Activated CD8-positive, alpha-beta T cell treated with anti-CD3 and anti-CD28 coated beads, Interleukin-2, amount 10 ng/mL, durations not matched to agents 7 days and 5 days (primary cell): ENCODE measurements around the gene PRRG1. TPM values are rescaled to one million over a fixed set of nuclear protein-coding genes. Genes with fewer than 3 reads are reported as not detected.
"Not testable (repeated sequence)": the region's sequence is repeated elsewhere in the genome, so short reads cannot be mapped to it uniquely, and the experiment has no call there.

Source experiments
- ATAC-seq: fragments of 150-1000 bp; cut with Tn5 transposase; one replicate; pipeline ENCODE4 v1.10.0; 2021; ENCODE audit warnings: moderate library complexity
- CTCF ChIA-PET: fragments of 350-600 bp; sonication (Branson Sonifier 250); formaldehyde crosslinking; loops from one replicate; lab custom pipeline; 2021; ENCODE audit warnings: antibody characterized with exemption; lab: Charles Lee
- POLR2A ChIA-PET: fragments of 350-600 bp; sonication (Branson Sonifier 250); formaldehyde crosslinking; loops from one replicate; lab custom pipeline; 2021; ENCODE audit warnings: antibody characterized with exemption; lab: Charles Lee
- DNase-seq: peaks from one replicate; pipeline ENCODE4 v3.0.0-alpha.2; 2020
- H3K27ac Mint-ChIP-seq: one replicate; pipeline ENCODE4 v1.8.0; 2021; ENCODE audit warnings: mild to moderate bottlenecking, mixed read lengths
- H3K27me3 Mint-ChIP-seq: one replicate; pipeline ENCODE4 v1.8.0; 2021; ENCODE audit warnings: low read depth, mixed read lengths
- H3K36me3 Mint-ChIP-seq: one replicate; pipeline ENCODE4 v1.8.0; 2021; ENCODE audit warnings: low read depth, mixed read lengths
- H3K4me1 Mint-ChIP-seq: one replicate; pipeline ENCODE4 v1.8.0; 2021; ENCODE audit warnings: low read depth, mixed read lengths
- H3K4me3 Mint-ChIP-seq: one replicate; pipeline ENCODE4 v1.8.0; 2021; ENCODE audit warnings: mild to moderate bottlenecking, mixed read lengths
- H3K9me3 Mint-ChIP-seq: one replicate; pipeline ENCODE4 v1.8.0; 2022; ENCODE audit warnings: mixed read lengths; ENCODE audit not compliant: insufficient read depth
- total RNA-seq, 2 experiments: library from RNA; stranded (reverse); gene quantifications; one replicate each; pipeline ENCODE4 v1.2.3, GENCODE V29; 2021

PRRG1 gene
- total RNA-seq, 2 experiments from 2014 or later, result not detected

- ChIA-PET CTCF (no interaction called here), POLR2A (no interaction called here)
- Mint-ChIP-seq H3K36me3 (no peaks in the 10 kb centered on the region), H3K27ac (no peak overlapping the region), H3K4me3 (no peak overlapping the region), H3K9me3 (no peaks in the 10 kb centered on the region), H3K27me3 (no peaks in the 10 kb centered on the region), H3K4me1 (no peaks in the 10 kb centered on the region)
- no peak for DNase-seq
- no peak for ATAC-seq
These were observed 31.8 kb downstream of the PRRG1 start for GRCh38 chrX:37380924-37381323.

DNA sequence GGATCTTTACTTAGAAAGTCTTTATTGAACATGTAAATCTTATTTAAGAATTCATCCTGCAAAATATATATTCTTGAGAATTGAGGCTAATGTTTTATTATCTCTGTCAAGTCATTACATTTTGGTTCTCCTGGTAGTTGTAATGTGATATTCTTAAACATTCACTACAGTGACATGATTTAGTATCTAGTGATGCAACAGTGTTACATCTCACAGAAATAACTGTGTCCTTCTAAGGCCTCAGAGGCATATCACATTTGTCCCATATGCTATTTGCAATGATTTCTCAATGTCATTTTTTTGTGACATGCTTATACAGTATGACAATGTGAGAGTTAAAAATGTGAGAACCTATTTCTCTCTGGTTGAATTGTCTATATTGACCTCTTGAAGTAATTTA is 34.1 kb downstream of the PRRG1 start:
- Mint-ChIP-seq H3K36me3 (no peaks in the 10 kb centered on the region), H3K4me1 (no peaks in the 10 kb centered on the region), H3K27ac (no peak overlapping the region), H3K27me3 (no peaks in the 10 kb centered on the region), H3K9me3 (no peaks in the 10 kb centered on the region), H3K4me3 (no peak overlapping the region)
- no peak for ATAC-seq
- no peak for DNase-seq
- POLR2A ChIA-PET, result no interaction called here
- CTCF ChIA-PET, result no interaction called here

- Mint-ChIP-seq H3K4me3 (no peak overlapping the region), H3K9me3 (no peaks in the 10 kb centered on the region), H3K27ac (no peak overlapping the region), H3K36me3 (no peaks in the 10 kb centered on the region), H3K4me1 (no peaks in the 10 kb centered on the region), H3K27me3 (no peaks in the 10 kb centered on the region)
- POLR2A ChIA-PET, result no interaction called here
- CTCF ChIA-PET, result no interaction called here
- ATAC-seq (no peak), DNase-seq (no peak)
These were observed 39.2 kb downstream of the PRRG1 start for GRCh38 chrX:37388413-37388812.

DNA sequence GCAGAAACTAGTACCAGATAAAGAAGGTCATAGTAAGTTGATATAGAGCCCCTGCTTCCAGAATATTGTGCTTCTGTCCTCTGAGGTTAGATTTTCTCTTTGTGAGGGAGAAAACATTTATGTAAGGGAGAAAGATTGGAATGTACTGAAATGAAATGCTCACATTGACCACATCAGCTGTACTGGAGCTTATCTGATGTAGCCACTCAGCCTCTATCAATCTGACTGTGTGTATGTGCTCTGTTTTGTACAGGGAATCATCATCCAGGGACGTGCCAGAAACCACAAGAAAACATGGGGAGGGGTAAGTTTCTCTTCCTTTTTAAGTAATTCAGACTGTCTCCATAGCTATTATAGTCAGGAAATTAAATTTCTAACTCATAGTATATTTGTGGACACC is 56.8 kb downstream of the PRRG1 start:
- Mint-ChIP-seq H3K27me3 (no peaks in the 10 kb centered on the region), H3K4me1 (no peaks in the 10 kb centered on the region), H3K9me3 (no peaks in the 10 kb centered on the region), H3K4me3 (no peak overlapping the region), H3K27ac (no peak overlapping the region), H3K36me3 (no peaks in the 10 kb centered on the region)
- ATAC-seq, result no peak
- ChIA-PET POLR2A (no interaction called here), CTCF (no interaction called here)
- DNase-seq, result no peak

DNA sequence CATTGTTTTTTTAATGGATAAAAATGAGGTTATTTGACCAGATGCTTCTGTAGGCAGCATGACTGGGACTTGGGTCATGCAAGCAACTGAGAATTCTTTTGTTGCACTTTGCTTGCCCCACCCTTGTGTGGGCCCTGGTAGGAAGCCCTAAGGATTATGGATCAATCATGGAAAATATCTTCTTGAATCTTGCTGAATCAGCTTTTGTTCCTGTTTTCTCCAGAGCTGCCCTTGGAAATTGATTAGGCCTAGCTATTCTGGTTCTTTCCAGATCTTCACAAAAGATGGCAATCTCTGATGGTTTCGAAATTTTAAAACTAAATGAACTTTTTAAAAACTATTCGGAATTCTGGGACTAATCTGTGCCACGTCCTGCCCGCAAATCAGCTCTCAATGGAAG is 58.6 kb downstream of the PRRG1 start:
- ATAC-seq (no peak), DNase-seq (no peak)
- Mint-ChIP-seq H3K27ac (no peak overlapping the region), H3K4me1 (no peaks in the 10 kb centered on the region), H3K36me3 (no peaks in the 10 kb centered on the region), H3K27me3 (no peaks in the 10 kb centered on the region), H3K9me3 (no peaks in the 10 kb centered on the region), H3K4me3 (no peak overlapping the region)
- ChIA-PET POLR2A (no interaction called here), CTCF (no interaction called here)

GRCh38 chrX:37409278-37409677 is 60.1 kb downstream of the PRRG1 start:
- Mint-ChIP-seq H3K27ac (no peak overlapping the region), H3K36me3 (no peaks in the 10 kb centered on the region), H3K27me3 (no peaks in the 10 kb centered on the region), H3K9me3 (no peaks in the 10 kb centered on the region), H3K4me1 (no peaks in the 10 kb centered on the region), H3K4me3 (no peak overlapping the region)
- POLR2A ChIA-PET, result no interaction called here
- CTCF ChIA-PET, result no interaction called here
- ATAC-seq, result no peak
- DNase-seq, result no peak

DNA sequence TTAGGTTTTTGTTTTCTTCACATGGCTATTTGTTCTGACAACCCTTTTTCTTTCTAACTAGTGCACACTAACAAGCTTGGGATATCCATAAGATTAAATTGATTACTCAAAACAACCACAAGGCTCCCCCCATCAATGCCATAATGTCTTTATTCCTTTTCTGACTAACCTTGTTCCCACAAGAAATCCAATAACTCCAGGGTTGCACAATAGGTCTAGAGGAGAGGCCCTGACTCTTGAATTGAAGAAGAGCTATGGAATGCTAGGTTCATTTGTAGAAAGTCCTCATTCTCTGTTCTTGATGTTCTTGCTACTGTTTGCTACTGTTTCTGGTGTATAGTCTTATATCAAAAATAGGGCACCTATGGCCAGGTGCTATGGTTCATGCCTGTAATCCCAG is 71.0 kb downstream of the PRRG1 start:
- DNase-seq (no peak), ATAC-seq (no peak)
- H3K36me3 Mint-ChIP-seq, result no peaks in the 10 kb centered on the region
- no peak overlapping the region for H3K4me3 Mint-ChIP-seq
- H3K9me3 Mint-ChIP-seq, result no peaks in the 10 kb centered on the region
- POLR2A ChIA-PET, result no interaction called here
- CTCF ChIA-PET, result no interaction called here
- H3K4me1 Mint-ChIP-seq, result no peaks in the 10 kb centered on the region
- no peak overlapping the region for H3K27ac Mint-ChIP-seq
- H3K27me3 Mint-ChIP-seq, result no peaks in the 10 kb centered on the region

DNA sequence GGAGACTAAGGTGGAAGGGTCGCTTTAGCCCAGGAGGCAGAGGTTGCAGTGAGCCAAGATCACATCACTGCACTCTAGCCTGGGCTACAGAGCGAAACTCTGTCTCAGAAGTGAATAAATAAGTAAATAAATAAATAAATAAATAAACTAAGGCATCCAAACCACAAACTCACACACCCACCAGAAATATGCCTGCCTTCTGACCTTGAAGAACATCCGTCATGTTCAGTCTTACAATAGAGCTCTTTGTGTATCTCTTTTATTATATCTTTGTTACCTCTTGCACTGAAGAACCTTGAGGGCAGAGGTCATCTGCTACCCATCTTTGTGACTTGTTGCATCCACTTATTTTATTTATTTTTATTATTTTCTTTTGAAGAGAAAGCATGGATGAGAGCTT is 71.6 kb downstream of the PRRG1 start:
- ChIA-PET CTCF (no interaction called here), POLR2A (no interaction called here)
- Mint-ChIP-seq H3K27me3 (no peaks in the 10 kb centered on the region), H3K4me3 (no peak overlapping the region), H3K4me1 (no peaks in the 10 kb centered on the region), H3K9me3 (no peaks in the 10 kb centered on the region), H3K27ac (no peak overlapping the region), H3K36me3 (no peaks in the 10 kb centered on the region)
- DNase-seq, result no peak
- no peak for ATAC-seq

DNA sequence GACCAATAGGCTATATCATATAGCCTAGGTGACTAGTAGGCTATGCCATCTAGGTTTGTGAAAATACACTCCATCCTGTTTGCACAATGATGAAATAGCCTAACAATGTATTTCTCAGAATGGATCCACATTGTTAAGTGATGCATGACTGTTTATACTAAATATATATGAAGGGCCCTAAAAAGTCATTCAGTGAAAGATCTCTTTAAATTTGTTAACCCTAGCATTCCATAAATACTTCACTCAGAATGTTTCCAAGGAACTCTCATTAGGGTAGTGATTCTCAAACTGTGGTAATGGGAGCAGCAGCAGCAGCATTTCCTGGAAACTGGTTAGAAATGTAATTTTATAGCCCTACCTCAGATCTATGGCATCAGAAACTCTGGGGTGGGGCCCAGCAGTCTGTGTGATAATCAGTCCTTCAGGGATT is 74.9 kb downstream of the PRRG1 start:
- Mint-ChIP-seq H3K36me3 (no peaks in the 10 kb centered on the region), H3K27me3 (no peaks in the 10 kb centered on the region), H3K4me1 (no peaks in the 10 kb centered on the region), H3K4me3 (no peak overlapping the region), H3K9me3 (no peaks in the 10 kb centered on the region), H3K27ac (no peak overlapping the region)
- DNase-seq (no peak), ATAC-seq (no peak)
- ChIA-PET POLR2A (no interaction called here), CTCF (no interaction called here)

DNA sequence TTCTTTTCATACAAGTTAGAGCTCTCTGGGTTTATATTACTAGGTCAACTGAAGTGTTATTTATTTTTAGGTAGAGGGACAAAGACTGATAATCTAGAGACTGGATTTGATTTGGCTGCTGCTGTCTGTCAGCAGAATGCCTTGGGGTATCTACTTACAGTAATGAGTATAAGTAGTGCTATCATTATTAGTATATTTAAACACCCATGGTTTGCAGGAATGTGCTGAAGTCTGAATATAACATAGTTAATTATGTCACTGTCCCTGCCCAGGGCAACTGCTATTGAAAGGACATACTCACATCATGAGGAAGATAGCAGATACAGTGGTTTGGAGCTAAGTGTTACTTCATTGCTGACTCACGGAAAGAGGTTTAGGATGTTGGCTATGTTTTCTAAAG is 76.2 kb downstream of the PRRG1 start:
- POLR2A ChIA-PET, result interaction anchor here (0.7 kb wide), 1 partner anchor 21 kb away, joined by 4 read pairs; no protein-coding TSS in a partner anchor

DNA sequence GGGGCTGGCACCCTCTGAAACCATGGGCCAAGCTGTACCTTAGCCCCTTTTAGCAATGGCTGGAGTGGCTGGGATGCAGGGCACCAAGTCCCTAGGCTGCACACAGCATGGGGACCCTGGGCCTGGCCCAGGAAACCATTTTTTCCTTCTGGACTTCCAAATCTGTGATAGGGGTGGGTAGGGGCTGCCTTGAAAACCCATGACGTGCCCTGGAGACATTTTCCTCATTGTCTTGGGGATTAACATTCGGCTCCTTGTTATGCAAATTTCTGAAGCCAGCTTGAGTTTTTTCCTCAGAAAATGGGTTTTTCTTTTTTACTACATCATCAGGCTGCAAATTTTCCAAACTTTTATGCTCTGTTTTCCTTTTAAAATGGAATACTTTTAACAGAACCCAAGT is 79.8 kb downstream of the PRRG1 start:
- POLR2A ChIA-PET, H3K27ac Mint-ChIP-seq, H3K4me3 Mint-ChIP-seq, H3K4me1 Mint-ChIP-seq, H3K27me3 Mint-ChIP-seq, ATAC-seq, H3K9me3 Mint-ChIP-seq, CTCF ChIA-PET, H3K36me3 Mint-ChIP-seq, DNase-seq: not testable (repeated sequence)

More for the DNA sequence above, 76.2 kb downstream of the PRRG1 start:
- DNase-seq (no peak), ATAC-seq (no peak)
- Mint-ChIP-seq H3K4me1 (no peaks in the 10 kb centered on the region), H3K4me3 (no peak overlapping the region), H3K27ac (no peak overlapping the region), H3K9me3 (no peaks in the 10 kb centered on the region), H3K27me3 (no peaks in the 10 kb centered on the region), H3K36me3 (no peaks in the 10 kb centered on the region)
- CTCF ChIA-PET, result no interaction called here

- no peak for ATAC-seq
- no peaks in the 10 kb centered on the region for H3K4me1 Mint-ChIP-seq
- no peaks in the 10 kb centered on the region for H3K9me3 Mint-ChIP-seq
- ChIA-PET POLR2A (no interaction called here), CTCF (no interaction called here)
- no peak for DNase-seq
- H3K4me3 Mint-ChIP-seq, result no peak overlapping the region
- no peaks in the 10 kb centered on the region for H3K36me3 Mint-ChIP-seq
- no peaks in the 10 kb centered on the region for H3K27me3 Mint-ChIP-seq
- H3K27ac Mint-ChIP-seq, result no peak overlapping the region
These were observed 85.2 kb downstream of the PRRG1 start for GRCh38 chrX:37434362-37434761.

GRCh38 chrX:37437160-37437559 is 88.0 kb downstream of the PRRG1 start:
- no peaks in the 10 kb centered on the region for H3K27me3 Mint-ChIP-seq
- ATAC-seq (no peak), DNase-seq (no peak)
- H3K9me3 Mint-ChIP-seq, result no peaks in the 10 kb centered on the region
- CTCF ChIA-PET, result no interaction called here
- H3K27ac Mint-ChIP-seq, result no peak overlapping the region
- POLR2A ChIA-PET, result no interaction called here
- H3K36me3 Mint-ChIP-seq, result no peaks in the 10 kb centered on the region
- no peaks in the 10 kb centered on the region for H3K4me1 Mint-ChIP-seq
- H3K4me3 Mint-ChIP-seq, result no peak overlapping the region
